HepG2 (cell line): Measurements from ENCODE around the gene KRTAP10-10. TPM values are rescaled to one million over a fixed set of nuclear protein-coding genes. Genes with fewer than 3 reads are reported as not detected.
A peak's percentile ranks its signal among the peaks of the same experiment; 100 is the strongest.

Source experiments
- CBX2 ChIP-seq, 2 experiments: fragments of 200-600 bp in 1 of 2; sonication (generic); formaldehyde crosslinking in 1 of 2; IDR thresholded peaks; 2 replicates each; pipeline versions ENCODE4 v1.7.0 to v1.8.1; 2018 to 2022; ENCODE audit warnings: low read depth in 2 of 2, low read length in 1 of 2, mild to moderate bottlenecking in 1 of 2, missing genetic modification reagents in 1 of 2
- DRAP1 ChIP-seq: IDR thresholded peaks from 2 replicates; pipeline ENCODE4 v1.6.1; 2016; ENCODE audit warnings: missing genetic modification reagents, missing compliant biosample characterization
- ELF1 ChIP-seq: sonication (generic); formaldehyde crosslinking; IDR thresholded peaks from 2 replicates; pipeline ENCODE4 v1.4.0; 2020; ENCODE audit warnings: missing genetic modification reagents
- FOXA3 ChIP-seq: IDR thresholded peaks from 2 replicates; pipeline ENCODE4 v1.6.1; 2016; ENCODE audit warnings: missing genetic modification reagents, missing compliant biosample characterization
- MAX ChIP-seq: IDR thresholded peaks from 2 replicates; pipeline ENCODE4 v1.6.1; 2012; ENCODE audit warnings: inconsistent platforms
- NFYC ChIP-seq: IDR thresholded peaks from 2 replicates; pipeline ENCODE4 v1.6.1; 2016; ENCODE audit warnings: missing genetic modification reagents, missing compliant biosample characterization
- NONO ChIP-seq, 2 experiments: fragments of 450-650 bp in 1 of 2; sonication (generic) in 1 of 2; formaldehyde crosslinking in 1 of 2; IDR thresholded peaks in 1 of 2; conservative IDR thresholded peaks in 1 of 2; 2 replicates each; pipeline versions ENCODE4 v1.6.1 to v1.8.0; 2017 to 2022; ENCODE audit warnings: mild to moderate bottlenecking in 1 of 2, missing genetic modification reagents in 1 of 2, moderate library complexity in 1 of 2
- ZNF260 ChIP-seq: sonication (generic); formaldehyde crosslinking; IDR thresholded peaks from 2 replicates; pipeline ENCODE4 v1.4.0; 2020; ENCODE audit warnings: missing genetic modification reagents, low read depth, mild to moderate bottlenecking, borderline replicate concordance
- ZNF280B ChIP-seq: sonication (generic); formaldehyde crosslinking; IDR thresholded peaks from 2 replicates; pipeline ENCODE4 v1.5.0; 2020; ENCODE audit warnings: missing genetic modification reagents, mild to moderate bottlenecking, borderline replicate concordance
- ZNF446 ChIP-seq: sonication (generic); formaldehyde crosslinking; IDR thresholded peaks from 2 replicates; pipeline ENCODE4 v1.5.0; 2020; ENCODE audit warnings: mild to moderate bottlenecking, missing genetic modification reagents
- ZNF644 ChIP-seq: IDR thresholded peaks from 2 replicates; pipeline ENCODE4 v1.6.1; 2016; ENCODE audit warnings: low read depth
- ZNF740 ChIP-seq: sonication (generic); formaldehyde crosslinking; IDR thresholded peaks from 2 replicates; pipeline ENCODE4 v1.4.0; 2020; ENCODE audit warnings: missing genetic modification reagents
- ZNF780A ChIP-seq: sonication (generic); formaldehyde crosslinking; IDR thresholded peaks from 2 replicates; pipeline ENCODE4 v1.8.0; 2022; ENCODE audit warnings: mild to moderate bottlenecking, missing genetic modification reagents, moderate library complexity
- polyA plus RNA-seq, 8 experiments: library from polyadenylated mRNA; depleted of rRNA in 3 of 8; stranded (reverse) in 7 of 8; unstranded in 1 of 8; fragments of >200 nt; fragmentation: Illumina TruSeq in 4 of 8; extraction: Trizol in 4 of 8; gene quantifications; 2 replicates each; pipeline versions ENCODE4 v1.2.1 to v1.2.3, GENCODE V29; 2011 to 2016; ENCODE audit warnings: low read depth in 4 of 8, missing spikeins in 1 of 8, mixed read lengths in 1 of 8; ENCODE audit not compliant: insufficient read depth in 1 of 8
- total RNA-seq, 5 experiments: library from RNA; depleted of rRNA; stranded (reverse); fragments of >200 nt; fragmentation: Illumina TruSeq; extraction: Trizol; gene quantifications; 2 replicates each; pipeline ENCODE4 v1.2.3, GENCODE V29; 2016; ENCODE audit warnings: low read depth in 1 of 5
- TF ChIP-seq, protein P1 (sequence below): sonication (generic); formaldehyde crosslinking; IDR thresholded peaks from 2 replicates; pipeline ENCODE4 v1.5.0; 2020; ENCODE audit warnings: missing genetic modification reagents
- TF ChIP-seq, protein P2 (sequence below): IDR thresholded peaks from 2 replicates; pipeline ENCODE4 v1.6.1; 2016; ENCODE audit warnings: low read depth, borderline replicate concordance
- TF ChIP-seq, protein P3 (sequence below): sonication (generic); formaldehyde crosslinking; IDR thresholded peaks from 2 replicates; pipeline ENCODE4 v1.4.0; 2020; ENCODE audit warnings: missing genetic modification reagents

The KRTAP10-10 gene
- total and polyA plus RNA-seq, 2 of the 13 experiments (the other 11 are each of a cell fraction or from before 2014, with no cell fraction given) = not detected

DNA sequence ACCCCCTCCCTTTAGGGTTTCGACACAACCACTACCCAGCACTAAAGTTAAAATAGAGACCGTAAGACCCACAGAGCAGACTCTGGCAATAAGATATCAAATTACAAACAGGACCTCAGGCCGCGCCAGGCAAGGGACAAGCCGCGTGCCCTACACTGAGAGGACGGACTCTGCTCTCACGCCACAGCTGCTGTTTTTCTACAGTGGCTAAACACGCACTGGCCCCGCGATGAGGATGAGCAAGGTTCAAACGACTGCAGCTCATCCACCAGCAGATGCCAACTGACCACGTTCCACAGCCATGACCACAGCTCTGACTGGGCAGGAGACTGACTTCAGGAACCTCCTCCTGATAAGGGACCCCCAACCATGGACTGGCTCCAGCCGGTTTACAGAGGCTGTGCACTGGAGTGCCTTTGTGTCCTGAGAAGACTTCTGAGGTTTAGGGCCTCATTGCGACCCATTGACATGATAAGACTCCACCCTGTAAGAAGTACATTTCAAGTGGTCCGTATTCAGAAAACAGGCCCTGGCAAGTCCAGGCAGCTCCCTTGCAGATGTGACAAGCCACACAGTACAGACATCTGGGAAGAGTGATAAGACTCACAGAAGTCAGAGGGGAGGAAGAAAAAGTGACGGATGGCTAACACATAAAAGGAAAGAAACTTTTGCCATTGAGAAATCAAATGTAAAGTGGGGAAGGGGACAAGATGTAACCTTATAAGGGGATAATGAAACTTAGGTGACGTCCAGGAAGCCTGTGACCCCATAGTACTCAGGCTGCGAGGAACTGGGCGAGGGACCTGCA, 43.4 kb upstream of the KRTAP10-10 start (continued):
- TF ChIP-seq NONO (IDR thresholded peaks at IDR 0.05) (no peak), NONO (CRISPR knock-in tag; conservative IDR thresholded peaks at IDR 0.05) (peak; percentile 83), ELF1 (no peak), ZNF780A (CRISPR knock-in tag) (no peak), ZNF260 (no peak), FOXA3 (CRISPR knock-in tag) (peak; percentile 73), ZNF446 (CRISPR knock-in tag) (no peak), NFYC (CRISPR knock-in tag) (peak; percentile 30; the same call in 1 of the 2 replicates), DRAP1 (CRISPR knock-in tag) (peak; percentile 55; the same call in 1 of the 2 replicates), CBX2 (IDR thresholded peaks at IDR 0.05; ENCODE audit: low read depth, low read length) (no peak), CBX2 (CRISPR knock-in tag; IDR thresholded peaks at IDR 0.05; ENCODE audit: low read depth) (0 out of 2 replicates have a peak, but pooled peaks have one; percentile 57), MAX (peak; percentile 92), ZNF740 (CRISPR knock-in tag) (peak; percentile 28; the same call in 1 of the 2 replicates), ZNF644 (CRISPR knock-in tag) (peak; percentile 59; the same call in 1 of the 2 replicates), ZNF280B (CRISPR knock-in tag) (peak; percentile 90; the same call in 1 of the 2 replicates)
- TF ChIP-seq, protein P1, sequence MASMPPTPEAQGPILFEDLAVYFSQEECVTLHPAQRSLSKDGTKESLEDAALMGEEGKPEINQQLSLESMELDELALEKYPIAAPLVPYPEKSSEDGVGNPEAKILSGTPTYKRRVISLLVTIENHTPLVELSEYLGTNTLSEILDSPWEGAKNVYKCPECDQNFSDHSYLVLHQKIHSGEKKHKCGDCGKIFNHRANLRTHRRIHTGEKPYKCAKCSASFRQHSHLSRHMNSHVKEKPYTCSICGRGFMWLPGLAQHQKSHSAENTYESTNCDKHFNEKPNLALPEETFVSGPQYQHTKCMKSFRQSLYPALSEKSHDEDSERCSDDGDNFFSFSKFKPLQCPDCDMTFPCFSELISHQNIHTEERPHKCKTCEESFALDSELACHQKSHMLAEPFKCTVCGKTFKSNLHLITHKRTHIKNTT (CRISPR knock-in tag) = no peak
- TF ChIP-seq, protein P2, sequence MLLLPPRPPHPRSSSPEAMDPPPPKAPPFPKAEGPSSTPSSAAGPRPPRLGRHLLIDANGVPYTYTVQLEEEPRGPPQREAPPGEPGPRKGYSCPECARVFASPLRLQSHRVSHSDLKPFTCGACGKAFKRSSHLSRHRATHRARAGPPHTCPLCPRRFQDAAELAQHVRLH = peak; percentile 79; the same call in 1 of the 2 replicates
- TF ChIP-seq, protein P3, sequence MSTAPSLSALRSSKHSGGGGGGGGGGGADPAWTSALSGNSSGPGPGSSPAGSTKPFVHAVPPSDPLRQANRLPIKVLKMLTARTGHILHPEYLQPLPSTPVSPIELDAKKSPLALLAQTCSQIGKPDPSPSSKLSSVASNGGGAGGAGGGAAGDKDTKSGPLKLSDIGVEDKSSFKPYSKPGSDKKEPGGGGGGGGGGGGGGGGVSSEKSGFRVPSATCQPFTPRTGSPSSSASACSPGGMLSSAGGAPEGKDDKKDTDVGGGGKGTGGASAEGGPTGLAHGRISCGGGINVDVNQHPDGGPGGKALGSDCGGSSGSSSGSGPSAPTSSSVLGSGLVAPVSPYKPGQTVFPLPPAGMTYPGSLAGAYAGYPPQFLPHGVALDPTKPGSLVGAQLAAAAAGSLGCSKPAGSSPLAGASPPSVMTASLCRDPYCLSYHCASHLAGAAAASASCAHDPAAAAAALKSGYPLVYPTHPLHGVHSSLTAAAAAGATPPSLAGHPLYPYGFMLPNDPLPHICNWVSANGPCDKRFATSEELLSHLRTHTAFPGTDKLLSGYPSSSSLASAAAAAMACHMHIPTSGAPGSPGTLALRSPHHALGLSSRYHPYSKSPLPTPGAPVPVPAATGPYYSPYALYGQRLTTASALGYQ = peak; percentile 68
